Brain pericyte (primary cell): ENCODE data around the gene XIAP.
A peak's percentile ranks its signal among the peaks of the same experiment; 100 is the strongest.

Experiments used
- DNase-seq: peaks from one replicate; pipeline ENCODE4 v3.0.0-alpha.2; 2012; ENCODE audit warnings: low read depth, low spot score

Gene XIAP

DNA sequence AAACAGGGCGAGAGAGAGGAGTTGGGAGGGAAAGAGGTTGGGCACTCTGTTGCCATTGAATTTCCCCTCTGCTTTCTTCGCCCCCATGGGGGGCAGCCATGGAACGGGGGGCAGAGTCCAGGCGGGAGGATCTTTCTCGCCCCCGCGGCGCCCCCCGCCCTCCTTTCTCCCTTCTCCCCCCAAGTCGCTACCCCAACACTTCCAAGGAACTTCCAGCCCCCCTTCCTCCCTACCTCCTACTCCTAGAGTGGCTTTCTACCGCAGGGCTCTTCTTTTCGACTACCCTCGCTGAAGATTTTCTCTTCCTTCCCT lies 101.1 kb downstream of the XIAP start:
- no peak for DNase-seq

DNA sequence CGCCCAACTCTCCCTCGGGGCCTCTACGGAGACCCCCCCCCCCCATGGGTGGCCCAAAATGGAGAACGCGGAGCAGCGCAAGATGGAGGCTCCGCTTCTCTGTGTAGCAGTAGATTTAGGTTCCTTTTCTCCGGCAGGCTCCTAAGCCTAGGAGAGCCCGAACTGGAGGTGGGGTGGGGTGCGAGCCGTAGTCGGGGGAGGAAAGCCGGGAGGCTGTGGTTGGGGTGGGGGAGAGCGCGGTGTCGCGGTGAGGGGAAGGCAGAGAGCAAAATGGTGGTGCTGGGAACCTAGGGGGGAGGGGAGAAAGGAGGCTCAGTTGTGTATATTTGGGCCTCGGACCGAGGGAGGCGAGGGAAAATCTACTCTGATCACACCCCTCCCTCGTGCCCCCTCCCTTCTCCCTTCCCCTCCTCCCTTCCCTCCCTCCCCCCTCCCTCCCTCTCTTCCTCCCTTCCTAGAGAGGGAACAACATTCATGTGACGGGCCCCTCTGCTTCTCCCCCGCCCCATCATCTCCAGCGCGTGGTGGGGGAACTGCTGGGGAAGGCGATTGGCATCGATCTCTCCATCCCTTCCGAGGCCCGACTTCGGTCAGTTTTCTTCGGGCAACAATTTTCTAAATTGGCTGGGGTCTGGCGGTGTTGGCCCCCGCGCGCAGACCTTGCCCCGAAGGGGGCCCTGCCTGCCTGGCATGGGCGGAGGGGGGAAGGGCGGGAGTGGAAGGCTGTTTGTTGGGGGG lies 101.6 kb downstream of the XIAP start, which contains the start of gene STAG2:
Gene STAG2 (plus strand): TSS at position 439 of the 738 bp plus-strand sequence. CDS start 60,922 bp downstream, outside the sequence.
- peak; percentile 52 for DNase-seq

DNA sequence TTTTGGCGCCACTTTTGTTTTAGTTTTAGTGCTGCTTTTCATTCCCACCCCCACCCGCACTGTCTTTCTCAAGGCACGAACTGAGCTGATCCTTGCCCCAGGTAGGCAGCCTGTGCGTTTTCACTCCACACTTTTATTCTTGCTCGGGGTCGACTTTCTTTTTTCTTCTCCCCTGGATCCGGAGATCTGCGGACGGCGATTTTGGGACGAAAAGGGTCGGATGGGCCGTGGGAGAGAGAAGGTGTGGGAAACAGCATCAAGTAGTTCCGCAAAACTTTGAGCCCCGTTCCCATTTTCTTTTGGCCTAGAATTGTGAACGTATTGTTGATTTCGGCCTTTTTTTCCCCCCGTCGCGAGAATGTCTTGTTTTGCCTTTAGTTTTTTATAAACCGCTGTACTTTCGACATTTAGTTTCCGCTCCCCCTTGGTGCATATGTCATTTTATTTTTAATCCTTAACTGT lies 102.2 kb downstream of the XIAP start:
- no peak for DNase-seq

DNA sequence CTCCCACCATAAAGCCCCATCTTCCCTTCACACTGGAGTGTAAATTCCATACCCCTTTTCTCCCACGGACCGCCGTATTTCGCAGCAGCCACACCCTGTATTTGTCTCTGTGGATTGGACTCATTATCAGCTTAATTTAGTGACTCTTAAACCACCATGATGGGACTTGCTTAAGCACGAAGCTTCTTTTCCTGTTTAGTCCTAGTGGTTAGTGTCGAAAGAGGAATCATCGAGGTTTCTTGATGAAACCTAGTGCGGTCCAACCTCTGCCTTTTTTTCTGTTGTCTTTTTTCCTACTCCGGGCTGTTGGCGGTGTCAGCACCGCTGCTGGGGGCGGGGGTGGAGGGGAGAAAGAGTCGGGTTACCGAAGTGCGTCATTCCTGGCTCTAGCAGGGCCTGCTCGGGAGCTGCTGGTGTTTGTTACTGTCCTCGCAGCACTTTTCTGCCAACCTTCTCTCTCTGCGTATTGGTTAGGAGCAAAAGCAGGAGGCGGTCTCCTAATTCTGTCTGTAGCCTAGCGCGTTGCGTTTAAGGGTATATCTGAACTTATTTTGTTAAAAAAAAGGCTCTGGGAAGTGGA lies 103.0 kb downstream of the XIAP start:
- peak; percentile 90 for DNase-seq
